Measurements from ENCODE around the gene EGFLAM. TPM values are rescaled to one million over a fixed set of nuclear protein-coding genes. Genes with fewer than 3 reads are reported as not detected.
A peak's percentile ranks its signal among the peaks of the same experiment; 100 is the strongest.

Gene EGFLAM
- total RNA-seq, 1 experiment from 2014 or later: 0.33 TPM

- no peak overlapping the region for H2BK20ac ChIP-seq (ENCODE audit: low read depth, low read length, poor library complexity, severe bottlenecking)
- H3K4ac ChIP-seq (ENCODE audit: low read depth, low read length): no peak overlapping the region
- no CpG with 5 or more reads among the region's 8 CpGs for WGBS (ENCODE audit: extremely low coverage, insufficient read length, low lambda C conversion rate)
- H3K23ac ChIP-seq (ENCODE audit: insufficient read length, low read depth, low read length): no peak overlapping the region
- TF ChIP-seq, protein P1, sequence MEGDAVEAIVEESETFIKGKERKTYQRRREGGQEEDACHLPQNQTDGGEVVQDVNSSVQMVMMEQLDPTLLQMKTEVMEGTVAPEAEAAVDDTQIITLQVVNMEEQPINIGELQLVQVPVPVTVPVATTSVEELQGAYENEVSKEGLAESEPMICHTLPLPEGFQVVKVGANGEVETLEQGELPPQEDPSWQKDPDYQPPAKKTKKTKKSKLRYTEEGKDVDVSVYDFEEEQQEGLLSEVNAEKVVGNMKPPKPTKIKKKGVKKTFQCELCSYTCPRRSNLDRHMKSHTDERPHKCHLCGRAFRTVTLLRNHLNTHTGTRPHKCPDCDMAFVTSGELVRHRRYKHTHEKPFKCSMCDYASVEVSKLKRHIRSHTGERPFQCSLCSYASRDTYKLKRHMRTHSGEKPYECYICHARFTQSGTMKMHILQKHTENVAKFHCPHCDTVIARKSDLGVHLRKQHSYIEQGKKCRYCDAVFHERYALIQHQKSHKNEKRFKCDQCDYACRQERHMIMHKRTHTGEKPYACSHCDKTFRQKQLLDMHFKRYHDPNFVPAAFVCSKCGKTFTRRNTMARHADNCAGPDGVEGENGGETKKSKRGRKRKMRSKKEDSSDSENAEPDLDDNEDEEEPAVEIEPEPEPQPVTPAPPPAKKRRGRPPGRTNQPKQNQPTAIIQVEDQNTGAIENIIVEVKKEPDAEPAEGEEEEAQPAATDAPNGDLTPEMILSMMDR (conservative IDR thresholded peaks at IDR 0.05): no peak
- no peak overlapping the region for H3K14ac ChIP-seq (ENCODE audit: insufficient read depth, low read length)
- no peak overlapping the region for H2AK5ac ChIP-seq (ENCODE audit: insufficient read length, low read length)
- H4K91ac ChIP-seq (ENCODE audit: insufficient read length, low read depth, low read length): no peak overlapping the region
- H3K4me1 ChIP-seq (ENCODE audit: insufficient read depth, low read length): no peaks in the 10 kb centered on the region
- no peak overlapping the region for H2AFZ ChIP-seq (ENCODE audit: low read length)
- H3K56ac ChIP-seq (ENCODE audit: insufficient read length, low read depth, low read length): no peak overlapping the region
- no peaks in the 10 kb centered on the region for H3K79me2 ChIP-seq (ENCODE audit: insufficient read depth, low read length)
- Mint-ChIP-seq H3K27ac (peak overlapping the region in 1 of 3 experiments; percentile 66; a peak in 1 of 7 replicates), H3K4me1 (no peaks in the 10 kb centered on the region), H3K27me3 (ENCODE audit: low read depth) (no peaks in the 10 kb centered on the region), H3K9me3 (peaks cover 0 to 3% of the 10 kb centered on the region in 2 experiments; a peak in 1 of 5 replicates), H3K36me3 (ENCODE audit: insufficient read depth in 1 of 3, low read depth in 3 of 3) (no peaks in the 10 kb centered on the region), H3K4me3 (no peak overlapping the region)
- no peak overlapping the region for H4K8ac ChIP-seq (replicated peaks; ENCODE audit: insufficient read length, low read depth, low read length)
- no peaks in the 10 kb centered on the region for H3K9me3 ChIP-seq (ENCODE audit: control insufficient read depth, low read depth, low read length)
- no peak overlapping the region for H3K4me2 ChIP-seq (ENCODE audit: insufficient read depth, insufficient read length, low read length)
- no peak for DNase-seq
- no peak overlapping the region for H2BK12ac ChIP-seq (ENCODE audit: insufficient read length, low read depth, low read length)
- no peaks in the 10 kb centered on the region for H3K23me2 ChIP-seq (ENCODE audit: insufficient read length, low read depth, low read length, poor library complexity, severe bottlenecking)
- no peak overlapping the region for H2BK5ac ChIP-seq (ENCODE audit: insufficient read length, low read length)
- no peak overlapping the region for H4K5ac ChIP-seq (ENCODE audit: insufficient read length, low read depth, low read length)
- H3K27me3 ChIP-seq (ENCODE audit: insufficient read depth, low read length): no peaks in the 10 kb centered on the region
- no peak overlapping the region for H3T11ph ChIP-seq (ENCODE audit: low read length)
- H3K27ac ChIP-seq (ENCODE audit: insufficient read length, low read depth, low read length): no peak overlapping the region
- H4K20me1 ChIP-seq (ENCODE audit: control insufficient read depth, insufficient read depth, insufficient read length): no peaks in the 10 kb centered on the region
- no peak overlapping the region for H3K18ac ChIP-seq (ENCODE audit: insufficient read length, low read depth, low read length)
- no peak overlapping the region for H2BK120ac ChIP-seq (ENCODE audit: low read depth, low read length, poor library complexity, severe bottlenecking)
- no peaks in the 10 kb centered on the region for H3K79me1 ChIP-seq (ENCODE audit: insufficient read depth, low read depth, low read length, poor library complexity, severe bottlenecking)
- H2BK15ac ChIP-seq (ENCODE audit: low read depth, low read length): no peak overlapping the region
- no peak overlapping the region for H3K9ac ChIP-seq (ENCODE audit: extremely low read depth, insufficient read length, low read length)
Measured at GRCh38 chr5:38210676-38211353, 47.5 kb upstream of the EGFLAM start.
